HG02885 (cell line): Measurements from ENCODE around the gene REV3L.
"Not testable (repeated sequence)": the region's sequence is repeated elsewhere in the genome, so short reads cannot be mapped to it uniquely, and the experiment has no call there.

Experiments
- ATAC-seq: cut with Tn5 transposase; IDR thresholded peaks from one replicate; pipeline ENCODE4 v1.9.1; 2021; ENCODE audit warnings: mild to moderate bottlenecking; ENCODE audit not compliant: unreplicated experiment, poor library complexity

The REV3L gene

DNA sequence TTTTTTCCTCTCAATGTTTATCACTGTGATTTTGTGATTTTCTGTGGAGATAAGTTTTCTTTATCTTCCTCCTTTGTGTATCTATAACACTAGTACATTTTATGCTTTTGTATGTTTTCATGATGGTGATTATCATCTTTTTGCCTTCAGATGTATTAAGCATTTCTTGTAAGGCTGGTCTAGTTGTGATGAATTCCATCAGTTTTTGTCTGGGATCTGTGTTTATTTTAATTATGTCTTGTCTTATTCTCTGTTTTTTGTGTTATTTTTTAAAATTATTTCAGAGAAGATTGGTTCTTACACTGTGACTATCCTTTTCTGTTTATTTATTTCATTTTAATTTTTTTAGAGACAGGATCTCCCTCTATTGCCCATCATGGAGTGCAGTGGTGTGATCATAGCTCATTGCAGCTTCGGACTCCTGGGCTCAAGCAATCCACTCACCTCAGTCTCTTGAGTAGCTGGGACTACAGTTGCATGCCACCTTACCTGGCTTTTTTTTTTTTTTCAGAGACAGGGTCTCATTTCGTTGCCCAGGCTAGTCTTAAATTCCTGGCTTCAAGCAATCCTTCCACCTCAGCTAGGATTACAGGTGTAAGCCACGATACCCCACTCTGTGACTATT is 208.3 kb downstream of the REV3L start:
- no peak for ATAC-seq

DNA sequence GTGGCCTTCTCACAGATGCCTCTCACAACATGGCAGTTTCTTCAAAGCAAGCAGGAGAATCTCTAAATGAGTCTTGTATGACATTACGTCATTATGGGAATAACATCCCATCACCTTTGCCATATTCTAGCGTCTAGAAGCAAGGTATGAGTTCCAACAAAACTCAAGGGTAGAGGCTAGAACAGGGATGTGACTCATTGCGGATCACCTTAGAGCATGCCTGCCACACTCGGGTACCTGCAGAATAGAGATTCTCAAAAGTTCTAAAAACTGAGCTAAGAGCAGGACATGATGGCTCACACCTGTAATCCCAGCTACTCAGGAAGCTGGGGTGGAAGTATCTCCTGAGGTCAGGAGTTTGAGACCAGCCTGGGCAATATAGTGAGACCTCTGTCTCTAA is 212.9 kb downstream of the REV3L start:
- no peak for ATAC-seq

DNA sequence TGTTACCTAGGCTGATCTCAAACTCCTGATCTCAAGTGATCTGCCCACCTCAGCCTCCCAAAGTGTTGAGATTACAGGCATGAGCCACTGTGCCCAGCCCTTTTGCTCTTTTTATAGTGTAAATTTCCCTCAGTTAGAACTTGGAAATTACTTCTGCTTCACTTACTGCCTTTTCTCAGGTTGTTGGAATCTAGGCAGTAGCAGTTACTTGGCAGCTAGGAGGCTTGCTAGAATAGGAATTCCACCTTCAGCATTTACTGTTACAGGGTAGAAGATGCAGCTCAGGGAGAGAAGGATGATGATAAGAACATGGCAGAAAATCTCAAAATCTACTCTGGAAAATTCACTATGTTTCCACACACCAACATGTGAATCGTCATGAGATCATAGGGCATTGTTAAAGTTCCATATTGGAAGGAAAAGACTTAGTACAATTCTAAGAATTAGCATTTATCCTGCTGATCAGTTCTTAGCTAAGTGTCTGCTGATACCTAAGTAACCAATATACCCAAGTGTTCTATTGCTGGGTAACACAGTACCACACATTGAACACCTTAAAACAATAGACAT is 213.5 kb downstream of the REV3L start:
- no peak for ATAC-seq

DNA sequence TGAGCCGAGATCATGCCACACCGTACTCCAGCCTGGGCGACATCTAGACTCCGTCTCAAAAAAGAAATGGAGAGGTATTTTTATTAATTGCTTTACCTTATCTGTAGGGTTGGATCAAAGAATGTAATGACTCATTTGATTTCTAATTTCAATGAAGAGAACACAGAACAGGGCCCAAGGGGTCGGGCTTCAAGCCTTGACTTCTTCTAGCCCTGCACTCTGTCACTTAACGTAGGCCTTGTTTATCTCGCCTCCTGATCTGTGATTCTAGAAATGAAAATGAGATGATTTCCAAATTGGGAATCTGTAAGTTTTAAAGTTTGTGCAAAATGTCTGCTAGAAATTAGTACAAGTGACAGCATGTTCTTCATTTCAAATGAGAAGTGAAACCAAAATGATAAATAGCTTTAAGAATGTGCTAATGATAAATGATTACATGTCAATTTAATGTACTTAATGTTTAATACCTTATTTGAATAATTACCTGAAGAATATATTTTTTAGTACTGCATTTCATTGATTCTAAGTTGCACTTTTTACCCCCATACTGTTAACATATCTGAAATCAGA is 215.2 kb downstream of the REV3L start:
- ATAC-seq: no peak

DNA sequence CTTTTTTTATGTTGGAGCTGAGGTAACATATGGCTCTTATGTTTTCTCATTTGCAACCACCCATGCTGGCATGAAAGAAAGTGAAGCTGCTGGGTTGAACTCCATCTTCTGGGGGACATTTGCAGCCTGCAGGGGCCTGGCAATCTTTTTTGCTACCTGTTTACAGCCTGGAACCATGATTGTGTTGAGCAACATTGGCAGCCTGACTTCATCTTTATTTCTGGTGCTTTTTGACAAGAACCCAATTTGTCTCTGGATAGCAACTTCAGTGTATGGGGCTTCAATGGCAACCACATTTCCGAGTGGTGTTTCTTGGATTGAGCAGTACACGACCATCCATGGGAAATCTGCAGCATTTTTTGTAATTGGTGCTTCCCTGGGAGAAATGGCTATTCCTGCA is 216.7 kb downstream of the REV3L start:
- ATAC-seq: no peak

DNA sequence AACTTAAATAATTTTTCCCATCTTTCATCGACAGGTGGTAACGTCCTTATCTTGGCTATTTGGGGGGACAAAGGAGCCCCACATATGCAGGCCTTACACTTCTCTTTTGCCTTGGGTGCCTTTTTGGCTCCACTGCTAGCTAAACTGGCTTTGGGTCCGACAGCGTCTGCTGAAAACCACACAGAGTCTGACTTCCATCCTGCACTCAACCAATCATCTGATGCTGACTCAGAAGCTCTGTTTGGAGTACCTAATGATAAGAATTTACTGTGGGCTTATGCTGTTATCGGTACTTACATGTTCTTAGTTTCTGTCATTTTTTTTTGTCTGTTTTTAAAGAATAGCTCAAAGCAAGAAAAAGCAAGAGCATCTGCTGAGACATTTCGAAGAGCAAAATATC is 217.2 kb downstream of the REV3L start:
- ATAC-seq: no peak

DNA sequence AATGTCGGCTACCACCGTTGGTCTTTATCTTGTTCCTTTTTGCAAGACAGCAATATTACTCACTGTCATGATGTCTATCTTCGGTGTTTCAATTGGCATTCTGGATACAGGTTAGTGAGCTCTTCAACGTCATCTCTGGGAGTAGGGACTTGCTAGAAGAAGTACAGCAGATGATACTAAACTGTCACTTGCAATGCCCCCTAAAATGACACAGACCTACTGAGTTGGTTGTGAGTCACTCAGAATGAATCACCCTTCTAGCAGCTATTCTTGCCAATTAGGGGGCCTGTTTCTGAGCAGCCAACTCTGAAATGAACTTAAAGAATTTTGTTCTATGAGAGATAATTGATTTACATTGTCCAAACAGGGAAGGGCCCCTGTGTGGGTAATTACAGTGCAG is 219.2 kb downstream of the REV3L start:
- ATAC-seq: no peak

DNA sequence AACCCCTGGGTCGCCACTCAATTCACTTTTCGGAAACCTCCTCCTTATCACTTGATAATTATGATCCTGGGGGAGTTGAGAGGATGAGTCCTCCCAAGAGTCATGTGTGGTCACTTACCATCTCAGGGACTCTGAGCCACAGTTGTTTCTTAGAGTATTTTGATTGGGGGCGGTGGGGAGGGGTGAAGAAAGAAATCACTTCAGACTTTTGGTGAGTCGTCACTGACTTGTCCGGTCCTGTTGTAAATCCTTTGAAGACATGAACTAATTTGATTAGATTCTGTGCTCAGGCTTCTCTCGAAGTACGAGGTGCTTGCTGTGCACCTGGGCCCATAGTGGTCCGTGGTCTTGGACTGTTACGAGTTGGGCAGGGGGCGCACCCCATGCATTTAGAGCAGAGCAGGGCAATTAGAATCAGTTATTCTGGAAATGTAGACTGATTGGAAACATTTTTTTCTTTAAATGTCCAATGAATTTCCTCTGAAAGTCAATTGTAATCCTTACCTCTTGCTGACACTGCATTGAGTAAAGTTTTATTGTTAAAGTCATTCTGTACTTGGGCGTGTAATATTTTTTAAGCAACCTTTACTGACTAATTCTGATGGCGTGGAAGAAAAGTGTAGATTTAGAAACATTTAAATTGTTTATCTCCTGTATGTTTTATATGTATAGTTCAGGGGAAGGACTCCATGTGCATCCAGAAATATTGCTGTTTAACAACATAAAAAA is 222.3 kb downstream of the REV3L start:
- ATAC-seq: no peak

DNA sequence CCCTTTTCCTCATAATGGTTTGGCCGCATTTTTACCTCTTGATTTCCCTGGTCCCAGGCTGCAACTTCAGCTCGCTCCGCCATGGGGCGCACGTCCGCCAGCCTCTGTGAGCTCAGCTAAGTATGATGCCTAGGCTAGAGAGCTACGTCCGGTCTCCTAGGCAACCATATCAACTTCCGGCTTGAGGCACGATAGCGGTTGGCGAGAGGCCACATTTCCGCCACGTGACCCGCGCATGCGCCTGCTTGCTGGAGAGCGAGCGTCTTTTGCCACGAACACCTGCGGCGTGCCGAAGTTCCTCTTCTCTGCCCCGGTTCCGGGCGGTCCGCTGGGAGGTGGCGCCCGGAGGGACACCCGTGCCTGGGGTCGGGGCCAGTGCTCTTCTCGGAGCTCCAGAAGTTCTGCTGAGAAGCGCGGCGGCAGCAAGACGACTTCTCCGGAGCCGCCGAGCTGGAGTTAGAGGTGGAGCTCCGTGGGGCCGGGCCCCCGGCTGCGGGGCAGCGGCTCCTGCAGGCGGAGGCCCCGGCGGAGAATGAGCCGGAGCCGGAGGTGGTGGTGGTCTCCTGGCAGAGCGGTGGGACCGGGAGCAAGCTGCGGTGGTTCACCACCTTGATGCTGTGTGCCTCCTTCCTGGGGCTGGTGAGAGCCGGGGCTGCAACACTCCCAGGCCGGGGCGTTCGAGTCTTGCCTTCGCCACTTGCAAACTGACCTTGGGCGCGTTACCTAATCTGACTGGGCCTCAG is 223.8 kb downstream of the REV3L start:
- ATAC-seq: peak; percentile 98

DNA sequence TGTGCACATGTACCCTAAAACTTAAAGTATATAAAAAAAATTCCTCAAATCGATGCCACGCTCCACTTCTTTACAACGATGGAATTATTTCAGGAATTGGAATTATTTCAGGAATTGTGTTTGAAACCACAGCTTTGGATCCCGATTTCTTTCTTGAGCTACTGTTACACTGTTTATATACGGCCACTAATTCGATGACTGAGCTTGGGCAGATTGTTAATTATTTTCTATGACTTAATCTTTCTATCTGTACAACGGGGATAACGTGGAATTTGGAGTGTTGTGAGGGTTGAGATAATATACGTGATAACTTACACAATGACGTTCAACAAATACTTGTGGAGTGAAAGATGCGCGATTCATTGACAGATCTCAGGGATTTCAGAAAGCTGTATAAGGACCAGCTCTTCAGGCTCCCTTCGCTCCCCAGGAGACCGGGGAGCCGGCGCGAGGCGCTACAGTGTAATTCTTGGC is 224.4 kb downstream of the REV3L start:
- no peak for ATAC-seq

DNA sequence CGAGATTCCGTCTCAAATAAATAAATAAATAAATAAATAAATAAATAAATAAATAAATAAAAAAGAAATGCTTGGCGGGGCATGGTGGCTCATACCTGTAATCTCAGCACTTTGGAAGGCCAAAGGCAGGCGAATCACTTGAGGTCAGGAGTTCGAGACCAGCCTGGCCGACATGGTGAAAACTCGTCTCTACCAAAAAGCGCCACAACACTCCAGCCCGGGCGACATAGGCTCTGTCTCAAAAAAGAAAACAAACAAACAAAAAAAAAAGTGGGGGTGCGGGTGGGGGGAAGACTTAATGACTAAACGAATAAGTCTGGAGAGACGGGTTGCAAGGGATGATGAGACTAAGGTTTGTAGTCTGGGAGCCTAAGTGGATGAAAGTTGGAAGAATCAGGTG is 225.0 kb downstream of the REV3L start:
- no peak for ATAC-seq

DNA sequence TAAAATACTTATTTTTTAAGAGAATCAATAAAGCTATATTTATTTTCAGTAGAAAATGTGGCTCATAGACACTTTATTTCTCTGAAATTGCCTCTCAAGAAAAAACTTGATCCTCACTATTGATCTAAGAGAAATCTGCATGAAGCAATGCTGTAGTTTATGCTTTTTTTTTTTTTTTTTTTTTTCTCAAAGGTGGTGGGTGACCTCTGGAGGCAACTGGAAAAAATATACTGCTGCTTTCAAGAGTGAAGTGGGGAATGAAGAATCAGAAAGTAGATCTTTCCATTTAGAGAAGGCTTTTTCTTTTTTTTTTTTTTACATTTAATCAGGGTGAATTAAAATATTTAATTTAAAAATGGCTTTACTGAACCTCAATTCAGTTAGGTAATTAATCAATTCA is 226.4 kb downstream of the REV3L start:
- ATAC-seq: no peak

DNA sequence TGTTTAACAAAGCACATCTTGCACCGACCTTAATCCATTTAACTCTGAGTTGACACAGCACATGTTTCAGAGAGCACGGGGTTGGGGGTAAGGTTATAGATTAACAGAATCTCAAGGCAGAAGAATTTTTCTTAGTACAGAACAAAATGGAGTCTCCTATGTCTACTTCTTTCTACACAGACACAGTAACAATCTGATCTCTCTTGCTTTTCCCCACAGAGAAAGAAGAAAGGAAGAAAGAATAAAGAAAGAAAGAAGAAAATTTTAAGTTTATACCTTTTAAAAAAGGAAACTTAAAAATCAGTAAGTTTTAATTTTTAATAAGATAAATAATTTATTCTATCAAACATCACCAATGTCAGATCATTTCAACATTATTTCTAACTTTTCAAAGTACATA is 227.2 kb downstream of the REV3L start:
- ATAC-seq: not testable (repeated sequence)

DNA sequence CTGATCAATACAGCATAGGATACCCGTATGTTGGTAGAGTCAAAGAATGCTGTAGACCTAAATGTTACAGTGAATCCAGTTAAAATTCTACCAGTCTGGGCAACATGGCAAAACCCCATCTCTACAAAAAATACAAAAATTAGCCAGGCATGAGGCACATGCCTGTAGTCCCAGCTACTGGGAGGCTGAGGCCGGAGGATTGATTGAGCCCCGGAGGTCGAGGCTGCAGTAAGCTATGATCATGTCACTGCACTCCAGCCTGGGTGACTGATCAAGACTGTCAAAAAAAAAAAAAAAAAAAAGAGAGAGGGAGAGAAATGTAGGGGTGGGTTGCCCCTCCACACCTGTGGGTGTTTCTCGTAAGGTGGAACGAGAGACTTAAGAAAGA is 228.2 kb downstream of the REV3L start:
- no peak for ATAC-seq

DNA sequence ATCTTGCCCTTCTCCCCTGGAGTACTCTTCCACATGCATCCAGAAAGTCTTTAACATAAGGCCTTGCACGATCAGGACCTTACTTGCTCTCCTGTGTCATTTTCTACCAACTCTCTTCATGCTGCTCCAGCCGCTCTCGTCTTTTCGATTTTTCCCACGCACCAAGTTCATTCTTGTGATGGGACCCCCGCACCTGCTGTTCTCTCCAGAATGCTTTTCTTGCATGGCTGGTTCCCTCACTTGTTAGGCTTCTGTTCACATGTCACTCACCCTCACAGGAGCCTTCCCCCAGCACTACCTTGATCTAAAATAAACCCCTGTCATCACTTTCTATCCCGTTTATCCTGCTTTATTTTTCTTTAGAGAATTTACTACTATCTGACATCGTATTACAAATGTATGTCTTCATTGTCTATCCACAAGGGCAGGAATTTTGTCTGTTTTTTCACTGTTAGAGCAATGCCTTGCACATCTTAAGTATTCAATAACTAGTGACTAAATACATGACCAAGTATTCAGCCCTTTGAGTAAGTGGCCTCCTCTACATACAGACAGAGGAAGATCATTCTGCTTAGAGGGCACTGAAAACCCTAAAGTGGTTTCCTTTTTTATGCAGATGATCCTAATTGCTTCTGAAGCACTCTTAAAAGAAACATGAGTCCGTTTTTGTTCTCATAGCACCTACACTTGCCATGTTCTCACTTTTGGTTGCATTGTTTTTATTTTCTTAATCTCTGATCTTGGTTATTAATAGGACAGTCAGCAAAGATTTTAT is 228.8 kb downstream of the REV3L start:
- no peak for ATAC-seq

DNA sequence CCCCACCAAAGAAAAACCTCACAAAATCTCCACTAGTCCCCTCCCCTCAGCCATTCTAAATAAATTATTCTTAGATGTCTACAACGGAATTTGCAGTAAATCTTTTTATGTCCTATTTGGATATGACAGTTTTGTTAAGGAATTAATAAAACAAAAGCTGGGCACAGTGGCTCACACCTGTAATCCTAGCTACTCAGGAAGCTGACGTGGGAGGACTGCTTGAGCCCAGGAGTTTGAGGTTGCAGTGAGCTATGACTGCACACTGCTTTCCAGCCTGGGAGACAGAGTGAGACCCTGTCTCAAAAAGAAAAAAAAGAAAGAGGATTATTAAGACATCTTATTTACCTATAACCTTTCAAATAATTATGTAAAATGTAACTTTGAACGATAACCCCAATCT is 230.3 kb downstream of the REV3L start:
- ATAC-seq: no peak

DNA sequence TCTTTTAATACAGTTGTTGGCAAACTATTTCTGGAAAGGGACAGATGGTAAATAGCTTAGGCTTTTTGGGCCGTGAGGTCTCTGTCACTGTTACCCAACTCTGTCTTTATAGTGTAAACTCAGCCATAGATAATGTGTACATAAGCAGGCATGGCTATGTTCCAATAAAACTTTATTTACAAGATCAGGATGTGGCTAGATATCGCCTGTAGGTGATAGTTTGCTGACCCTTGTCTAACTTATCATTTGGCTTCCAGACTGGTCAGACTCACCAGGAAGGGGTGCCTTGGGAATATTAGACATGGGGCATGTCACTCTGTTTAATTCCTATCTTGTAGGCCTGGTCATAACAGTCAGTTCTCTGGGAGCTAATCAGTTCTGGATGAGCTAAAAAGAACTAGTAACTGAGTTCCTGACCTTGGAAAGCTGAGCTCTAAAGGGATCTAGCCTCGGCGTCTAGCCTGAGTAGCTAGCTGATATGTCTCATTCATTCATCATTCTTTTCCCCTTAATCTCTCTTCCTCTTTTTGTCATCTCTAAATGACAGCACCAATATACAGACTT is 232.1 kb downstream of the REV3L start:
- ATAC-seq: no peak
